ENCODE results near the gene DNAJC1.

Gene DNAJC1

GRCh38 chr10:21726601-21727225 lies 276.8 kb downstream of the DNAJC1 start:
- H3K4me3 ChIP-seq (ENCODE audit: low read depth, low read length) = no peak overlapping the region
- in situ Hi-C loops (cut with HindIII; ENCODE audit: low sequenced_read_pairs) = no loop called here
- no peak for DNase-seq (ENCODE audit: low read depth, low spot score)
- no peak for TF ChIP-seq CTCF (IDR thresholded peaks at IDR 0.05; ENCODE audit: low read depth, low read length)

- no peak overlapping the region for H3K4me3 ChIP-seq (ENCODE audit: low read depth, low read length)
- DNase-seq (ENCODE audit: low read depth, low spot score) = peak; percentile 100
- in situ Hi-C loops (cut with HindIII; ENCODE audit: low sequenced_read_pairs) = no loop called here
- TF ChIP-seq CTCF (IDR thresholded peaks at IDR 0.05; ENCODE audit: low read depth, low read length) = no peak
Observed at GRCh38 chr10:21724687-21725367, 278.7 kb downstream of the DNAJC1 start.

- in situ Hi-C loops (cut with HindIII; ENCODE audit: low sequenced_read_pairs) = no loop called here
- DNase-seq (ENCODE audit: low read depth, low spot score) = no peak
- TF ChIP-seq CTCF (IDR thresholded peaks at IDR 0.05; ENCODE audit: low read depth, low read length) = no peak
- no peak overlapping the region for H3K4me3 ChIP-seq (ENCODE audit: low read depth, low read length)
Observed at GRCh38 chr10:21724020-21724589, 279.4 kb downstream of the DNAJC1 start.

- no peak for TF ChIP-seq CTCF (IDR thresholded peaks at IDR 0.05; ENCODE audit: low read depth, low read length)
Observed at GRCh38 chr10:21722209-21722608, 281.3 kb downstream of the DNAJC1 start.

GRCh38 chr10:21721000-21721665 lies 282.4 kb downstream of the DNAJC1 start:
- no peak for TF ChIP-seq CTCF (IDR thresholded peaks at IDR 0.05; ENCODE audit: low read depth, low read length)
- in situ Hi-C loops (cut with HindIII; ENCODE audit: low sequenced_read_pairs) = no loop called here
- no peak overlapping the region for H3K4me3 ChIP-seq (ENCODE audit: low read depth, low read length)
- peak; percentile 38 for DNase-seq (ENCODE audit: low read depth, low spot score)

More at GRCh38 chr10:21722209-21722608, 281.3 kb downstream of the DNAJC1 start:
- no peak overlapping the region for H3K4me3 ChIP-seq (ENCODE audit: low read depth, low read length)
- in situ Hi-C loops (cut with HindIII; ENCODE audit: low sequenced_read_pairs) = no loop called here
- DNase-seq (ENCODE audit: low read depth, low spot score) = no peak

- no peak for DNase-seq (ENCODE audit: low read depth, low spot score)
- in situ Hi-C loops (cut with HindIII; ENCODE audit: low sequenced_read_pairs) = no loop called here
Observed at GRCh38 chr10:21720090-21720489, 283.4 kb downstream of the DNAJC1 start.

More at GRCh38 chr10:21720090-21720489, 283.4 kb downstream of the DNAJC1 start:
- H3K4me3 ChIP-seq (ENCODE audit: low read depth, low read length) = no peak overlapping the region
- no peak for TF ChIP-seq CTCF (IDR thresholded peaks at IDR 0.05; ENCODE audit: low read depth, low read length)
